Neural progenitor cell (in vitro differentiated cells): ENCODE results near the gene GRIK5. TPM values are rescaled to one million over a fixed set of nuclear protein-coding genes. Genes with fewer than 3 reads are reported as not detected.

Source experiments
- DNase-seq: peaks from one replicate; pipeline ENCODE4 v3.0.0-alpha.2; 2016; ENCODE audit warnings: low spot score
- H2AFZ ChIP-seq: fragments of 200-600 bp; sonication (generic); replicated peaks from 2 replicates; pipeline ENCODE4 v1.6.1; 2016; ENCODE audit warnings: antibody characterized with exemption
- H3F3A ChIP-seq: fragments of 200-600 bp; sonication (generic); 2 replicates; pipeline ENCODE4 v1.6.1; 2016; ENCODE audit warnings: antibody characterized with exemption, low read depth
- H3K27ac ChIP-seq: fragments of 200-600 bp; sonication (generic); 2 replicates; pipeline ENCODE4 v1.5.1; 2016; ENCODE audit warnings: mild to moderate bottlenecking
- H3K27me3 ChIP-seq: fragments of 200-600 bp; sonication (generic); 2 replicates; pipeline ENCODE4 v1.6.1; 2016; ENCODE audit warnings: mild to moderate bottlenecking, moderate library complexity
- H3K36me3 ChIP-seq: fragments of 200-600 bp; sonication (generic); 2 replicates; pipeline ENCODE4 v1.5.1; 2016
- H3K4me1 ChIP-seq: fragments of 200-600 bp; sonication (generic); 2 replicates; pipeline ENCODE4 v1.6.1; 2016; ENCODE audit warnings: mixed run types
- H3K4me2 ChIP-seq: fragments of 200-600 bp; sonication (generic); 2 replicates; pipeline ENCODE4 v1.6.1; 2016
- H3K4me3 ChIP-seq: fragments of 200-600 bp; sonication (generic); 2 replicates; pipeline ENCODE4 v1.5.1; 2016
- H3K79me2 ChIP-seq: fragments of 200-600 bp; sonication (generic); 2 replicates; pipeline ENCODE4 v1.6.1; 2016; ENCODE audit warnings: low read depth
- H3K9ac ChIP-seq: fragments of 200-600 bp; sonication (generic); 2 replicates; pipeline ENCODE4 v1.6.1; 2016
- H3K9me3 ChIP-seq: fragments of 200-600 bp; sonication (generic); 2 replicates; pipeline ENCODE4 v1.5.1; 2016; ENCODE audit warnings: low read depth
- H4K20me1 ChIP-seq: fragments of 200-600 bp; sonication (generic); 2 replicates; pipeline ENCODE4 v1.6.1; 2016; ENCODE audit warnings: low read depth
- H3K27ac Mint-ChIP-seq: 3 replicates; pipeline ENCODE4 v1.8.0; 2021; ENCODE audit warnings: mixed read lengths
- H3K27me3 Mint-ChIP-seq: 2 replicates; pipeline ENCODE4 v1.8.0; 2022; ENCODE audit warnings: low read depth, mild to moderate bottlenecking, inconsistent platforms, moderate library complexity, mixed read lengths; ENCODE audit not compliant: insufficient read depth
- H3K36me3 Mint-ChIP-seq: 3 replicates; pipeline ENCODE4 v1.8.0; 2021; ENCODE audit warnings: mixed read lengths
- H3K4me1 Mint-ChIP-seq: 3 replicates; pipeline ENCODE4 v1.8.0; 2021; ENCODE audit warnings: mixed read lengths
- H3K4me3 Mint-ChIP-seq: 3 replicates; pipeline ENCODE4 v1.8.0; 2021; ENCODE audit warnings: mild to moderate bottlenecking, moderate library complexity, mixed read lengths
- H3K9me3 Mint-ChIP-seq: 3 replicates; pipeline ENCODE4 v1.8.0; 2020; ENCODE audit warnings: mixed read lengths
- EZH2 ChIP-seq: fragments of 200-600 bp; sonication (generic); IDR thresholded peaks from 2 replicates; pipeline ENCODE4 v1.6.1; 2017; ENCODE audit warnings: antibody characterized with exemption, mild to moderate bottlenecking, moderate library complexity
- EZH2phosphoT487 ChIP-seq: fragments of 200-600 bp; sonication (generic); IDR thresholded peaks from 2 replicates; pipeline ENCODE4 v1.6.1; 2017; ENCODE audit warnings: antibody characterized with exemption
- total RNA-seq: library from RNA; depleted of rRNA; stranded (reverse); fragments of >200 nt; gene quantifications from 2 replicates; pipeline ENCODE4 v1.2.3, GENCODE V29; 2015; ENCODE audit warnings: low replicate concordance
- TF ChIP-seq, protein P1 (sequence below): fragments of 200-600 bp; sonication (generic); IDR thresholded peaks from 2 replicates; pipeline ENCODE4 v1.5.1; 2017; ENCODE audit warnings: antibody characterized with exemption, mild to moderate bottlenecking

GRIK5 gene
- total RNA-seq, 1 donor from 2014 or later = 5.8 TPM

GRCh38 chr19:41990615-41991014 lies 79.4 kb downstream of the GRIK5 start:
- no peaks in the 10 kb centered on the region for H3K4me1 ChIP-seq
- no peaks in the 10 kb centered on the region for H3K36me3 Mint-ChIP-seq
- H3K4me3 ChIP-seq = no peak overlapping the region
- no peak overlapping the region for H3K27ac ChIP-seq
- peaks cover 3% of the 10 kb centered on the region for H3F3A ChIP-seq
- H3K9me3 ChIP-seq = no peaks in the 10 kb centered on the region
- H3K36me3 ChIP-seq = no peaks in the 10 kb centered on the region
- H3K4me3 Mint-ChIP-seq = no peak overlapping the region
- TF ChIP-seq, protein P1, sequence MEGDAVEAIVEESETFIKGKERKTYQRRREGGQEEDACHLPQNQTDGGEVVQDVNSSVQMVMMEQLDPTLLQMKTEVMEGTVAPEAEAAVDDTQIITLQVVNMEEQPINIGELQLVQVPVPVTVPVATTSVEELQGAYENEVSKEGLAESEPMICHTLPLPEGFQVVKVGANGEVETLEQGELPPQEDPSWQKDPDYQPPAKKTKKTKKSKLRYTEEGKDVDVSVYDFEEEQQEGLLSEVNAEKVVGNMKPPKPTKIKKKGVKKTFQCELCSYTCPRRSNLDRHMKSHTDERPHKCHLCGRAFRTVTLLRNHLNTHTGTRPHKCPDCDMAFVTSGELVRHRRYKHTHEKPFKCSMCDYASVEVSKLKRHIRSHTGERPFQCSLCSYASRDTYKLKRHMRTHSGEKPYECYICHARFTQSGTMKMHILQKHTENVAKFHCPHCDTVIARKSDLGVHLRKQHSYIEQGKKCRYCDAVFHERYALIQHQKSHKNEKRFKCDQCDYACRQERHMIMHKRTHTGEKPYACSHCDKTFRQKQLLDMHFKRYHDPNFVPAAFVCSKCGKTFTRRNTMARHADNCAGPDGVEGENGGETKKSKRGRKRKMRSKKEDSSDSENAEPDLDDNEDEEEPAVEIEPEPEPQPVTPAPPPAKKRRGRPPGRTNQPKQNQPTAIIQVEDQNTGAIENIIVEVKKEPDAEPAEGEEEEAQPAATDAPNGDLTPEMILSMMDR = no peak
- no peak for TF ChIP-seq EZH2phosphoT487
- no peak for TF ChIP-seq EZH2
- DNase-seq = no peak
- H3K27me3 Mint-ChIP-seq = peaks cover 21% of the 10 kb centered on the region
- peaks cover 2% of the 10 kb centered on the region for H3K9me3 Mint-ChIP-seq
- H4K20me1 ChIP-seq = peaks cover 15% of the 10 kb centered on the region
- H3K4me2 ChIP-seq = no peak overlapping the region
- H3K4me1 Mint-ChIP-seq = peaks cover 22% of the 10 kb centered on the region
- H3K79me2 ChIP-seq = no peaks in the 10 kb centered on the region
- no peak overlapping the region for H2AFZ ChIP-seq
- peaks cover 52% of the 10 kb centered on the region for H3K27me3 ChIP-seq
- H3K9ac ChIP-seq = no peak overlapping the region
- H3K27ac Mint-ChIP-seq = no peak overlapping the region

- no peaks in the 10 kb centered on the region for H3K79me2 ChIP-seq
- no peak overlapping the region for H3K4me2 ChIP-seq
- no peaks in the 10 kb centered on the region for H3K36me3 Mint-ChIP-seq
- H3K9me3 Mint-ChIP-seq = no peaks in the 10 kb centered on the region
- peaks cover 9% of the 10 kb centered on the region for H4K20me1 ChIP-seq
- H3K4me1 Mint-ChIP-seq = peaks cover 16% of the 10 kb centered on the region
- TF ChIP-seq EZH2 = no peak
- TF ChIP-seq, protein P1 = no peak
- TF ChIP-seq EZH2phosphoT487 = no peak
- H3K27ac Mint-ChIP-seq = no peak overlapping the region
- H3K4me1 ChIP-seq = no peaks in the 10 kb centered on the region
- peaks cover 46% of the 10 kb centered on the region for H3K27me3 ChIP-seq
- H3K36me3 ChIP-seq = no peaks in the 10 kb centered on the region
- no peak overlapping the region for H3K9ac ChIP-seq
- no peak overlapping the region for H2AFZ ChIP-seq
- no peak overlapping the region for H3K27ac ChIP-seq
- no peaks in the 10 kb centered on the region for H3K9me3 ChIP-seq
- peaks cover 3% of the 10 kb centered on the region for H3F3A ChIP-seq
- peaks cover 15% of the 10 kb centered on the region for H3K27me3 Mint-ChIP-seq
- H3K4me3 ChIP-seq = no peak overlapping the region
- DNase-seq = no peak
- H3K4me3 Mint-ChIP-seq = no peak overlapping the region
These were observed 80.0 kb downstream of the GRIK5 start for GRCh38 chr19:41990028-41990427.

GRCh38 chr19:41988947-41989346 lies 81.1 kb downstream of the GRIK5 start:
- H3K79me2 ChIP-seq = no peaks in the 10 kb centered on the region
- DNase-seq = no peak
- TF ChIP-seq EZH2 = no peak
- TF ChIP-seq EZH2phosphoT487 = no peak
- TF ChIP-seq, protein P1 = no peak
- H3K36me3 ChIP-seq = no peaks in the 10 kb centered on the region
- no peak overlapping the region for H3K4me2 ChIP-seq
- Mint-ChIP-seq H3K9me3 (no peaks in the 10 kb centered on the region), H3K4me1 (peaks cover 11% of the 10 kb centered on the region), H3K36me3 (no peaks in the 10 kb centered on the region), H3K27me3 (peaks cover 10% of the 10 kb centered on the region), H3K4me3 (no peak overlapping the region), H3K27ac (no peak overlapping the region)
- H3K9ac ChIP-seq = no peak overlapping the region
- H3K4me3 ChIP-seq = no peak overlapping the region
- peaks cover 35% of the 10 kb centered on the region for H3K27me3 ChIP-seq
- H2AFZ ChIP-seq = no peak overlapping the region
- no peaks in the 10 kb centered on the region for H3K4me1 ChIP-seq
- H3F3A ChIP-seq = peaks cover 3% of the 10 kb centered on the region
- no peaks in the 10 kb centered on the region for H3K9me3 ChIP-seq
- H4K20me1 ChIP-seq = no peaks in the 10 kb centered on the region
- no peak overlapping the region for H3K27ac ChIP-seq
